Transverse colon (tissue), 4 donors: ENCODE results near the gene SLC25A24. TPM values are rescaled to one million over a fixed set of nuclear protein-coding genes. Genes with fewer than 3 reads are reported as not detected.

Experiments used
- DNase-seq: peaks from one replicate; pipeline ENCODE4 v3.0.0-alpha.2; 2019
- H3K27ac ChIP-seq, 4 donors: fragments of 200-600 bp; sonication (generic); 2 replicates each; pipeline ENCODE4 v1.5.1; 2016 to 2018; ENCODE audit warnings: inconsistent platforms in 4 of 4
- H3K27me3 ChIP-seq: fragments of 200-600 bp; sonication (generic); 2 replicates; pipeline ENCODE4 v1.5.1; 2017; ENCODE audit warnings: inconsistent platforms
- H3K36me3 ChIP-seq, 4 donors: fragments of 200-600 bp; sonication (generic); 2 replicates each; pipeline ENCODE4 v1.5.1; 2017 to 2019; ENCODE audit warnings: inconsistent platforms in 4 of 4
- H3K4me1 ChIP-seq, 4 donors: fragments of 200-600 bp; sonication (generic); 2 replicates each; pipeline ENCODE4 v1.5.1; 2017 to 2020; ENCODE audit warnings: inconsistent platforms in 4 of 4
- H3K4me3 ChIP-seq, 4 donors: fragments of 200-600 bp; sonication (generic); 1 replicate in 1 of 4; 2 replicates in 3 of 4; pipeline versions ENCODE4 v1.5.1 to v1.6.1; 2017 to 2019; ENCODE audit warnings: inconsistent platforms in 4 of 4
- H3K9me3 ChIP-seq, 2 donors: fragments of 200-600 bp; sonication (generic); 2 replicates each; pipeline ENCODE4 v1.5.1; 2017 to 2019; ENCODE audit warnings: inconsistent platforms in 2 of 2
- CTCF ChIP-seq, 5 experiments: fragments of 200-600 bp in 3 of 5; fragments of 450-650 bp in 2 of 5; sonication (generic) in 3 of 5; IDR thresholded peaks; 1 replicate in 2 of 5; 2 replicates in 3 of 5; pipeline ENCODE4 v1.5.1; 2016 to 2017; ENCODE audit warnings: antibody characterized with exemption in 5 of 5, inconsistent platforms in 3 of 5, mild to moderate bottlenecking in 2 of 5, moderate library complexity in 1 of 5
- EP300 ChIP-seq: sonication (generic); formaldehyde crosslinking; IDR thresholded peaks from one replicate; pipeline ENCODE4 v1.6.1; 2017; ENCODE audit warnings: antibody characterized with exemption, low read depth
- POLR2A ChIP-seq: fragments of 450-650 bp; IDR thresholded peaks from one replicate; pipeline ENCODE4 v1.6.1; 2016; ENCODE audit warnings: antibody characterized with exemption, mild to moderate bottlenecking, moderate library complexity
- POLR2AphosphoS5 ChIP-seq, 3 donors: sonication (generic); formaldehyde crosslinking; IDR thresholded peaks; one replicate each; pipeline ENCODE4 v1.6.1; 2016; ENCODE audit warnings: antibody characterized with exemption in 3 of 3
- WGBS, 2 donors: methylation state at CpG; one replicate each; pipeline ENCODE4 v1.1.5; 2018; ENCODE audit warnings: low coverage in 1 of 2; 5-methylcytosine and 5-hydroxymethylcytosine counted together
- in situ Hi-C, 4 donors: fragments of 200-750 bp; cut with MboI; loops; one replicate each; pipeline versions ENCODE4 v1.15.0 to v1.15.1; 2017; ENCODE audit warnings: low sequenced_read_pairs in 3 of 4, low pct_ligation_motif_present in 1 of 4, low pct_unique_long_range_greater_than_20kb in 1 of 4
- intact Hi-C: fragments of 100-400 bp; cut with DNase I; formaldehyde crosslinking; loops from one replicate; pipeline ENCODE4 v1.15.1; 2023; ENCODE audit warnings: low total_unique reads
- total RNA-seq, 4 donors: library from RNA; depleted of rRNA; stranded (reverse); fragments of >200 nt; gene quantifications; one replicate each; pipeline ENCODE4 v1.1.0, GENCODE V29; 2016

SLC25A24 gene
- total RNA-seq, 4 donors from 2014 or later = 56.5 to 83.0 (median 77.3) TPM

DNA sequence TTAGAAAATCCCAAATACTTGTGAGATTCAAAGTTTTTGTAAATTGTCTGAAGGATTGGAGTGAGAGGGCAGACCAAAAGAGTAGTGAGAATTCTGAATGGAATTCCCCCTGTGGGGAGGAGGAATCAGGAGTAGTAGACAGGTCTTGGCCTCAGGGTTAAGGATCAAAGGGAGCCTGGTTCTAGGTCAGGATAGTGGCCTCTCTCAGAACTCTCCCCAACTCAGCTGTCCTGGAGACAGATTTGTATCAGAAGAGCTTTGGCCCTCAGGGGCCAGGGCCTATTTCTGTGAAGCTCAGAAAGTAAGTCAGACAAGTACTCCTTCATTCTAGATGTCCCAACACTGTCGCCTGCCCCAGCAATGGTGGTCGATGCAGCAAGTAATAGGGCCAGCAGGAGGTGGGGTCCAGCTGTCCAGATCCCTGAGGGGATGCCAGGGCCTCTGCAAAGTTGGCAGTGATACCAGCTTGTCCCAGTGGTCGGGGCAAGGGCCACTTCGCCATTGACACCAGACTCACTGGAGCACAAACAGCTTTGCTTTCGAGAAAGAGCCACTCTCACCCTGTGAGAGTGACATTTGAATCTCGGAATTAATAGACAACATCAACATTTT, 115.2 kb downstream of the SLC25A24 start:
- no peaks in the 10 kb centered on the region for H3K36me3 ChIP-seq
- 87% methylated on average over 6 of the region's 6 CpGs; no CpG with 5 or more reads in 1 of the 2 donors for WGBS, 2 donors
- H3K4me3 ChIP-seq = no peak overlapping the region
- no peaks in the 10 kb centered on the region for H3K27me3 ChIP-seq
- intact Hi-C loops (no loop called here), in situ Hi-C loops (no loop called here)
- H3K9me3 ChIP-seq = no peaks in the 10 kb centered on the region
- TF ChIP-seq CTCF (IDR thresholded peaks at IDR 0.05) = no peak
- no peak for TF ChIP-seq POLR2A
- TF ChIP-seq POLR2AphosphoS5 (IDR thresholded peaks at IDR 0.05) = no peak
- TF ChIP-seq EP300 = no peak
- no peak for DNase-seq
- H3K4me1 ChIP-seq = no peaks in the 10 kb centered on the region
- no peak overlapping the region for H3K27ac ChIP-seq

Other genes with a start within 250 kb of the SLC25A24 start
- gene VAV3, start 235.2 kb downstream of the SLC25A24 start, total RNA-seq = 100 to 1,000 TPM in 3 of 4 donors, 10 to 100 TPM in 1; 44.1 to 123 (median 111) TPM
- 1 to 10 TPM in 1 of 4 donors, not detected in 3; 1.1 TPM for gene NBPF4, start 43.7 kb upstream of the SLC25A24 start, total RNA-seq
- under 1 TPM in 1 of 4 donors, not detected in 3; 0.32 TPM for gene NBPF6, start 250.0 kb upstream of the SLC25A24 start, total RNA-seq